Measurements from ENCODE around the gene RAB1B. TPM values are rescaled to one million over a fixed set of nuclear protein-coding genes. Genes with fewer than 3 reads are reported as not detected.
"Not testable (repeated sequence)": the region's sequence is repeated elsewhere in the genome, so short reads cannot be mapped to it uniquely, and the experiment has no call there.

The RAB1B gene
- total and polyA plus RNA-seq, 4 donors, result 40.4 to 83.0 (median 51.3) TPM

DNA sequence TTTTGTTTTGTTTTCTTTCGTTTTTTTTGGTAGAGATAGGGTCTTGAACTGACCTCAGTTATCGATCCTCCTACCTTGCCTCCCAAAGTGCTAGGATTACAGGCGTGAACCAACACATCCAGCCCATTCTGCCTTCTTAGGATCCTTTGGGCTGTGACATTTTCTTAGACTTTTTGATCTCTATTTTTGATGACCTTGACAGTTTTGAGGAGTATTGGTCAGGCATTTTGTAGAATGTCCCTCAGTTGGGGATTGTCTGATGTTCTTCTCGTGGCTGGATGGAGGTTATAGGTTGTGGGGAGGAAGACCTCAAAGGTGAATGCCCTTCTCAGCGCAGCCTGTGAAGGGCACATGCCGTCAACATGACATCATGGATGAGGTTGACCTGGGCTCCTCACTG, 19.5 kb upstream of the RAB1B start (continued):
- TF ChIP-seq, protein P1, sequence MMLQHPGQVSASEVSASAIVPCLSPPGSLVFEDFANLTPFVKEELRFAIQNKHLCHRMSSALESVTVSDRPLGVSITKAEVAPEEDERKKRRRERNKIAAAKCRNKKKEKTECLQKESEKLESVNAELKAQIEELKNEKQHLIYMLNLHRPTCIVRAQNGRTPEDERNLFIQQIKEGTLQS (IDR thresholded peaks at IDR 0.05), result no peak
- TF ChIP-seq EGR1 (IDR thresholded peaks at IDR 0.05; ENCODE audit: low read depth in 2 of 2), result no peak
- no peak for TF ChIP-seq FOXA1 (IDR thresholded peaks at IDR 0.05)
- TF ChIP-seq MAX (IDR thresholded peaks at IDR 0.05), result no peak

DNA sequence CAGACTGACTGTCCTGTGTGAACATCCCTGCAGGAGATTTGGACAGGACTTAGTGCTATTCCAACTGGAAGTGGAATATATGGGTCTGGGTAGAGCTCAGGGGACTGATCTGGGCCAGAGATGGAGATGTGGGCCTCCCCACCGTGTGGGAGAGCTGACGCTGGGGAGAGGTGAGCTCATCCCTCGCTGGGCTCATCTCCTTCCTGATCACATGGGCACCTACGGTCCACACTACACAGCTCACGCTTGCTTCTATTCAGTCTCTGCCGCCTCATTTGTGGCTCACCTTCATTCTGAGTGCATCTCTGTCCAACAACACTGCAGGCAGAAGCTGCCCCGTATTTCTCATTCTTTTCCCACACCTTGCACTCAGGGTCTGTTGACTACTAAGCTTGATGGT, 16.6 kb upstream of the RAB1B start:
- no peak overlapping the region for H3K27ac ChIP-seq (ENCODE audit: low read depth in 1 of 2, low read length in 2 of 2)
- H3K27me3 ChIP-seq (ENCODE audit: control insufficient read depth in 4 of 4, insufficient read depth in 4 of 4, low read length in 3 of 4), result no peaks in the 10 kb centered on the region
- no peak overlapping the region for H3K9ac ChIP-seq (ENCODE audit: low read depth in 1 of 2, low read length in 2 of 2)
- 84% methylated on average over 7 of the region's 7 CpGs for WGBS
- H3K4me3 ChIP-seq (ENCODE audit: low read depth in 1 of 3, low read length in 3 of 3), result no peak overlapping the region
- H3K4me1 ChIP-seq (ENCODE audit: control insufficient read depth in 4 of 4, insufficient read depth in 4 of 4, low read length in 3 of 4), result peaks cover 0 to under 1% (median 0%) of the 10 kb centered on the region in 4 donors
- H3K9me3 ChIP-seq (ENCODE audit: control insufficient read depth in 4 of 4, low read length in 3 of 4), result no peaks in the 10 kb centered on the region
- TF ChIP-seq MAX (IDR thresholded peaks at IDR 0.05) (no peak), RXRA (IDR thresholded peaks at IDR 0.05) (no peak), HNF4G (IDR thresholded peaks at IDR 0.05) (no peak), SP1 (IDR thresholded peaks at IDR 0.05) (no peak), FOXA2 (IDR thresholded peaks at IDR 0.05) (no peak), EGR1 (IDR thresholded peaks at IDR 0.05; ENCODE audit: low read depth in 2 of 2) (no peak), NR2F2 (IDR thresholded peaks at IDR 0.05) (no peak), TAF1 (conservative IDR thresholded peaks at IDR 0.05) (no peak)
- TF ChIP-seq, protein P2, sequence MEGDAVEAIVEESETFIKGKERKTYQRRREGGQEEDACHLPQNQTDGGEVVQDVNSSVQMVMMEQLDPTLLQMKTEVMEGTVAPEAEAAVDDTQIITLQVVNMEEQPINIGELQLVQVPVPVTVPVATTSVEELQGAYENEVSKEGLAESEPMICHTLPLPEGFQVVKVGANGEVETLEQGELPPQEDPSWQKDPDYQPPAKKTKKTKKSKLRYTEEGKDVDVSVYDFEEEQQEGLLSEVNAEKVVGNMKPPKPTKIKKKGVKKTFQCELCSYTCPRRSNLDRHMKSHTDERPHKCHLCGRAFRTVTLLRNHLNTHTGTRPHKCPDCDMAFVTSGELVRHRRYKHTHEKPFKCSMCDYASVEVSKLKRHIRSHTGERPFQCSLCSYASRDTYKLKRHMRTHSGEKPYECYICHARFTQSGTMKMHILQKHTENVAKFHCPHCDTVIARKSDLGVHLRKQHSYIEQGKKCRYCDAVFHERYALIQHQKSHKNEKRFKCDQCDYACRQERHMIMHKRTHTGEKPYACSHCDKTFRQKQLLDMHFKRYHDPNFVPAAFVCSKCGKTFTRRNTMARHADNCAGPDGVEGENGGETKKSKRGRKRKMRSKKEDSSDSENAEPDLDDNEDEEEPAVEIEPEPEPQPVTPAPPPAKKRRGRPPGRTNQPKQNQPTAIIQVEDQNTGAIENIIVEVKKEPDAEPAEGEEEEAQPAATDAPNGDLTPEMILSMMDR (IDR thresholded peaks at IDR 0.05; ENCODE audit: low read depth, low read length, missing input control), result no peak
- H3K36me3 ChIP-seq (ENCODE audit: control insufficient read depth in 4 of 4, insufficient read depth in 3 of 4, low read depth in 1 of 4, low read length in 3 of 4), result no peaks in the 10 kb centered on the region
- DNase-seq (ENCODE audit: low spot score), result no peak

DNA sequence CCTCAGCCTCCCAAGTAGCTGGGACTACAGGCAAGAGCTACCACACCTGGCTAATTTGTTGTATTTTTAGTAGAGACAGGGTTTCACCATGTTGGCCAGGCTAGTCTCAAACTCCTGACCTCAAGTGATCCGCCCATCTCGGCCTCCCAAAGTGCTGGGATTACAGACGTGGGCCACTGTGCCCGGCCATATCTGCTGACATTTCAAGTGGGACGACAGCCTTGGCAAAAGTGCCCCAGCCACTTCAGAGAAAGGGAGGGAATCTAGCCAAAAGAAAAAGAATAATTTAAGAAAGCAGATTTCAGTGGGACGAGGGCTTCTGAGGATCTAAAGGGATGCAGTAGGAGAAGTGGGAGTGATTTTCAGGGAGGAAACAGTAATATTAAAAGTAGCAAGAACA, 15.4 kb upstream of the RAB1B start:
- not testable (repeated sequence) for H3K36me3 ChIP-seq (ENCODE audit: control insufficient read depth in 4 of 4, insufficient read depth in 3 of 4, low read depth in 1 of 4, low read length in 3 of 4); H3K9me3 ChIP-seq (ENCODE audit: control insufficient read depth in 4 of 4, low read length in 3 of 4); H3K27ac ChIP-seq (ENCODE audit: low read depth in 1 of 2, low read length in 2 of 2); H3K27me3 ChIP-seq (ENCODE audit: control insufficient read depth in 4 of 4, insufficient read depth in 4 of 4, low read length in 3 of 4); H3K4me1 ChIP-seq (ENCODE audit: control insufficient read depth in 4 of 4, insufficient read depth in 4 of 4, low read length in 3 of 4); DNase-seq (ENCODE audit: low spot score); H3K9ac ChIP-seq (ENCODE audit: low read depth in 1 of 2, low read length in 2 of 2); H3K4me3 ChIP-seq (ENCODE audit: low read depth in 1 of 3, low read length in 3 of 3)
- WGBS, result 88% methylated on average over 6 of the region's 6 CpGs

DNA sequence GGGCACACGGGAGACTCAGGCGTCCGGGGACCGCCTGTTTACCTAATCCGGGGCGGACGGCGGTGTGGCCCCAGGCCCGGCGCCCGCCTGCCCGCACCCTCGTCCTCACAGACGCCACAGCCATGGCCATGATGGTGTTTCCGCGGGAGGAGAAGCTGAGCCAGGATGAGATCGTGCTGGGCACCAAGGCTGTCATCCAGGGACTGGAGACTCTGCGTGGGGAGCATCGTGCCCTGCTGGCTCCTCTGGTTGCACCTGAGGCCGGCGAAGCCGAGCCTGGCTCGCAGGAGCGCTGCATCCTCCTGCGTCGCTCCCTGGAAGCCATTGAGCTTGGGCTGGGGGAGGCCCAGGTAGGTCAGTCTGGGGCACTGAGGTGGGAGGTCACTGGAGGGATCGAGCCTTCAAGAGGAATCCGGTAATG, 10.0 kb upstream of the RAB1B start:
- Histone ChIP-seq H3K4me1 (ENCODE audit: control insufficient read depth in 4 of 4, insufficient read depth in 4 of 4, low read length in 3 of 4) (peaks cover 2 to 16% (median 9%) of the 10 kb centered on the region in 4 donors), H3K9me3 (ENCODE audit: control insufficient read depth in 4 of 4, low read length in 3 of 4) (no peaks in the 10 kb centered on the region), H3K27ac (ENCODE audit: low read depth in 1 of 2, low read length in 2 of 2) (no peak overlapping the region), H3K27me3 (ENCODE audit: control insufficient read depth in 4 of 4, insufficient read depth in 4 of 4, low read length in 3 of 4) (no peaks in the 10 kb centered on the region), H3K9ac (ENCODE audit: low read depth in 1 of 2, low read length in 2 of 2) (peak overlapping the region in 1 of 2 donors; percentile 75), H3K36me3 (ENCODE audit: control insufficient read depth in 4 of 4, insufficient read depth in 3 of 4, low read depth in 1 of 4, low read length in 3 of 4) (peaks cover 0 to 6% (median 2%) of the 10 kb centered on the region in 4 donors), H3K4me3 (ENCODE audit: low read depth in 1 of 3, low read length in 3 of 3) (peak overlapping the region in 1 of 3 donors; percentile 91)
- WGBS, result 7% methylated on average over 28 of the region's 28 CpGs
- no peak for DNase-seq (ENCODE audit: low spot score)
- TF ChIP-seq JUND (IDR thresholded peaks at IDR 0.05) (no peak), NR2F2 (IDR thresholded peaks at IDR 0.05) (no peak), SP1 (IDR thresholded peaks at IDR 0.05) (no peak), EGR1 (IDR thresholded peaks at IDR 0.05; ENCODE audit: low read depth in 2 of 2) (no peak)
- TF ChIP-seq, protein P1 (IDR thresholded peaks at IDR 0.05), result no peak
- TF ChIP-seq, protein P2 (IDR thresholded peaks at IDR 0.05; ENCODE audit: low read depth, low read length, missing input control), result no peak
- TF ChIP-seq, protein P3, sequence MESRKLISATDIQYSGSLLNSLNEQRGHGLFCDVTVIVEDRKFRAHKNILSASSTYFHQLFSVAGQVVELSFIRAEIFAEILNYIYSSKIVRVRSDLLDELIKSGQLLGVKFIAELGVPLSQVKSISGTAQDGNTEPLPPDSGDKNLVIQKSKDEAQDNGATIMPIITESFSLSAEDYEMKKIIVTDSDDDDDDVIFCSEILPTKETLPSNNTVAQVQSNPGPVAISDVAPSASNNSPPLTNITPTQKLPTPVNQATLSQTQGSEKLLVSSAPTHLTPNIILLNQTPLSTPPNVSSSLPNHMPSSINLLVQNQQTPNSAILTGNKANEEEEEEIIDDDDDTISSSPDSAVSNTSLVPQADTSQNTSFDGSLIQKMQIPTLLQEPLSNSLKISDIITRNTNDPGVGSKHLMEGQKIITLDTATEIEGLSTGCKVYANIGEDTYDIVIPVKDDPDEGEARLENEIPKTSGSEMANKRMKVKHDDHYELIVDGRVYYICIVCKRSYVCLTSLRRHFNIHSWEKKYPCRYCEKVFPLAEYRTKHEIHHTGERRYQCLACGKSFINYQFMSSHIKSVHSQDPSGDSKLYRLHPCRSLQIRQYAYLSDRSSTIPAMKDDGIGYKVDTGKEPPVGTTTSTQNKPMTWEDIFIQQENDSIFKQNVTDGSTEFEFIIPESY (IDR thresholded peaks at IDR 0.05), result no peak
